ENCODE results near the gene TTR.

The TTR gene

GRCh38 chr18:31581498-31582197 is 10.0 kb upstream of the TTR start:
- no peak for DNase-seq

GRCh38 chr18:31583185-31583854 is 8.4 kb upstream of the TTR start:
- DNase-seq: no peak

DNA sequence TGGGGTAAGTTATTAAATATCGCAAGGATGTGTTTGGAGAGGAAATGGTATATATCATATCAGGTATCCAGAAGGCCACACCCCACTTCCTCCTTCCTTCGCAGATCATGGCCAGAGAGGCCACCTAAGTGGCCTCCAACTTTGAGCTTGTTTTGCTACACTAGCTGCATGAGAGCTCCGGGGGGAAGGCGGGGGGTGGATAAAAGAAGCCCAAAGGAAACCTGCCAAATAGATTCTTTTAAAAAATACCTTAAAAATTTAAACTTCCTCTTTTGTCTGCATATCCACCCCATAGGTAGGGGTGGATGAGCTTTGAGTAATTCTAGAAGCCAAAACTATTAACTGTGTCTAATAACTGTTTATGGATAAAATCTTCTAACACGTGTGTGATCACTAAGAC is 5.7 kb upstream of the TTR start:
- DNase-seq: no peak

- no peak for DNase-seq
Measured at GRCh38 chr18:31586616-31587015, 5.1 kb upstream of the TTR start.

- DNase-seq: no peak
Measured at GRCh38 chr18:31587529-31587928, 4.1 kb upstream of the TTR start.

DNA sequence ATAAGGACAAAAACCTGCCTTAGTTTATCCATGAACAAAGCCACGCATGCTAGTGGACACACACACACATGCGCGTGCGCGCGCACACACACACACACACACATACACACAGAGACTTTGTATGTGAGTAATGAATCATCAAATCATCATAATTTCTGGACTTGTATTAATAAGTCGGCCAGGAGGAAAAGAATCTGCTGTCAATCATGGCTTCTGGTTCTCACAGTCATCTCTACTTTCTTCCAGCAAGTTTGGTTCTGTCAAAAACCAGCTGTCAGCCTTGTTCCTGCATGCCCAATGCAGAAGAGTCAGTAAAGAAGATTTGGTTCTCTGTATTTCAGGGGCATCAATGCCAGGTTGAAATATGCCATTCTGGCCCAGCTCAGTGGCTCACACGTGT is 1.1 kb upstream of the TTR start:
- DNase-seq: no peak

- no peak for DNase-seq
Measured at GRCh38 chr18:31591113-31591512, 564 bp upstream of the TTR start.

GRCh38 chr18:31592506-31593157 is 955 bp downstream of the TTR start:
- no peak for DNase-seq

DNA sequence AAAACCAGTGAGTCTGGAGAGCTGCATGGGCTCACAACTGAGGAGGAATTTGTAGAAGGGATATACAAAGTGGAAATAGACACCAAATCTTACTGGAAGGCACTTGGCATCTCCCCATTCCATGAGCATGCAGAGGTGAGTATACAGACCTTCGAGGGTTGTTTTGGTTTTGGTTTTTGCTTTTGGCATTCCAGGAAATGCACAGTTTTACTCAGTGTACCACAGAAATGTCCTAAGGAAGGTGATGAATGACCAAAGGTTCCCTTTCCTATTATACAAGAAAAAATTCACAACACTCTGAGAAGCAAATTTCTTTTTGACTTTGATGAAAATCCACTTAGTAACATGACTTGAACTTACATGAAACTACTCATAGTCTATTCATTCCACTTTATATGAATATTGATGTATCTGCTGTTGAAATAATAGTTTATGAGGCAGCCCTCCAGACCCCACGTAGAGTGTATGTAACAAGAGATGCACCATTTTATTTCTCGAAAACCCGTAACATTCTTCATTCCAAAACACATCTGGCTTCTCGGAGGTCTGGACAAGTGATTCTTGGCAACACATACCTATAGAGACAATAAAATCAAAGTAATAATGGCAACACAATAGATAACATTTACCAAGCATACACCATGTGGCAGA is 3.6 kb downstream of the TTR start:
- no peak for DNase-seq

DNA sequence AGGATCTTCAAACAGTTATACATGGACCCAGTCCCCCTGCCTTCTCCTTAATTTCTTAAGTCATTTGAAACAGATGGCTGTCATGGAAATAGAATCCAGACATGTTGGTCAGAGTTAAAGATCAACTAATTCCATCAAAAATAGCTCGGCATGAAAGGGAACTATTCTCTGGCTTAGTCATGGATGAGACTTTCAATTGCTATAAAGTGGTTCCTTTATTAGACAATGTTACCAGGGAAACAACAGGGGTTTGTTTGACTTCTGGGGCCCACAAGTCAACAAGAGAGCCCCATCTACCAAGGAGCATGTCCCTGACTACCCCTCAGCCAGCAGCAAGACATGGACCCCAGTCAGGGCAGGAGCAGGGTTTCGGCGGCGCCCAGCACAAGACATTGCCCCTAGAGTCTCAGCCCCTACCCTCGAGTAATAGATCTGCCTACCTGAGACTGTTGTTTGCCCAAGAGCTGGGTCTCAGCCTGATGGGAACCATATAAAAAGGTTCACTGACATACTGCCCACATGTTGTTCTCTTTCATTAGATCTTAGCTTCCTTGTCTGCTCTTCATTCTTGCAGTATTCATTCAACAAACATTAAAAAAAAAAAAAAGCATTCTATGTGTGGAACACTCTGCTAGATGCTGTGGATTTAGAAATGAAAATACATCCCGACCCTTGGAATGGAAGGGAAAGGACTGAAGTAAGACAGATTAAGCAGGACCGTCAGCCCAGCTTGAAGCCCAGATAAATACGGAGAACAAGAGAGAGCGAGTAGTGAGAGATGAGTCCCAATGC is 4.6 kb downstream of the TTR start:
- DNase-seq: no peak

DNA sequence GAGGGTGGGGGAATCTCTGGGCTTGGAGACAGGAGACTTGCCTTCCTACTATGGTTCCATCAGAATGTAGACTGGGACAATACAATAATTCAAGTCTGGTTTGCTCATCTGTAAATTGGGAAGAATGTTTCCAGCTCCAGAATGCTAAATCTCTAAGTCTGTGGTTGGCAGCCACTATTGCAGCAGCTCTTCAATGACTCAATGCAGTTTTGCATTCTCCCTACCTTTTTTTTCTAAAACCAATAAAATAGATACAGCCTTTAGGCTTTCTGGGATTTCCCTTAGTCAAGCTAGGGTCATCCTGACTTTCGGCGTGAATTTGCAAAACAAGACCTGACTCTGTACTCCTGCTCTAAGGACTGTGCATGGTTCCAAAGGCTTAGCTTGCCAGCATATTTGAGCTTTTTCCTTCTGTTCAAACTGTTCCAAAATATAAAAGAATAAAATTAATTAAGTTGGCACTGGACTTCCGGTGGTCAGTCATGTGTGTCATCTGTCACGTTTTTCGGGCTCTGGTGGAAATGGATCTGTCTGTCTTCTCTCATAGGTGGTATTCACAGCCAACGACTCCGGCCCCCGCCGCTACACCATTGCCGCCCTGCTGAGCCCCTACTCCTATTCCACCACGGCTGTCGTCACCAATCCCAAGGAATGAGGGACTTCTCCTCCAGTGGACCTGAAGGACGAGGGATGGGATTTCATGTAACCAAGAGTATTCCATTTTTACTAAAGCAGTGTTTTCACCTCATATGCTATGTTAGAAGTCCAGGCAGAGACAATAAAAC is 6.5 kb downstream of the TTR start:
- DNase-seq: no peak

GRCh38 chr18:31603315-31603714 is 11.6 kb downstream of the TTR start:
- no peak for DNase-seq

DNA sequence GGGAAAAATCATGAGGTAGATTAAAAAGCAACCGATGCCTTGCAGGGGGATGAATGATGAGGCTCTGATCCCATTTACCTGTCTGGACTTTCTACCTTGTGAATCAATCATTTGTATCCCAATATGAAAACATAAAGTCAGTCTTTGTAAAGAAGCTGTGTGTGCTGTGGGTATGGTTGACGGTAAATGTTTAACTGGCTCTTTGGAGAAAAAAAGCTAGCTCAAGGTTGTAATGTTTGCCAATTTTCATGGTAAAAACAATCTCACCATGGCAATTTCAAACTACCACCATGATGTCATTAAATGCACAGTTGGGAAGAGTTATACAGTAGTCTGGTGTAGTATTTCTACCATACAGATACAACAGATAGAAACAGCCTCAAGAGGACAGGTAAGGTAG is 14.6 kb downstream of the TTR start:
- DNase-seq: no peak

GRCh38 chr18:31607384-31607783 is 15.7 kb downstream of the TTR start:
- no peak for DNase-seq

GRCh38 chr18:31609886-31610285 is 18.2 kb downstream of the TTR start:
- DNase-seq: no peak

DNA sequence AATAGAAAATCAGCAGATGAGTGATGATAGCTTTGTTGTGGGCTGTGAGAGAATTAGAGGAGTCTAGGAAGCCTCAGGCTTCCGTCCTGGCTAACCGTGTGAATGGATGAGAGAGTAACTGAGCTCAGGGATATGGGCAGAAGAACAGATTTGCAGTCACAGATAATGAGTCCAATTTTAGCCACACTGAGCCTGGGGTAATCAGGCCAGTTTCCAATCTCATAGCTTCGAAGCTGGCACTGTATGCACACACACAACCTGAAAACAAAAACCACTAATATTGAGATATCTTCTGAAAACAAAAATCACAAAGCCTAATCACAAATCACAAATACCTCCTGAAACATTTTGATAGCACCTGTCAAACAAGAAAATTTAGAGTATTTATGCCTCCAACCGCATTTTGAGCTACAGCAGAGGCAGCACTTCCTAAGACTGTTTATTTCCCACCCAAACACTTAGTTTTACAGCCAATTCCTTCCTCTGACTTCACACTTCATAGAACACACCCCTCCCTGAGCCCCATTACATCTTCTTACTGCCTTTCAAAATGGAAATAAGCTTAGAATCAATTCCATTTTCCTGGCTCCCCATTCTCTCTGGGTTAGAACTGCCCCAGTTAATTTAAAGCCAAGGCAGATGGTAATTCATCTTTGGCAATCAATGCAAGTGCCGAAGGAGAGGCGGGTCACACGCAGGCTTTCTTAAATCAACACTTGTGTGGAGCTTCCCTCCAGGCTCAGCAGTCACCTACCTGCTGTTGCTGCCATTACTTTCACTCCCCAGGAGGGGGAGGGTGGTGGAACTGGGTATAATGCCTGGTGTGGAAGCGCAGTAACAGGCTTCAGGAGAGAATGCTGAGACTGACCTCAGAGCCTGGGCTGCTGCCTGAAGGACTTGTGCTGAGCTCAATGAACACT is 18.9 kb downstream of the TTR start:
- no peak for DNase-seq

GRCh38 chr18:31611511-31611910 is 19.8 kb downstream of the TTR start:
- DNase-seq: no peak

DNA sequence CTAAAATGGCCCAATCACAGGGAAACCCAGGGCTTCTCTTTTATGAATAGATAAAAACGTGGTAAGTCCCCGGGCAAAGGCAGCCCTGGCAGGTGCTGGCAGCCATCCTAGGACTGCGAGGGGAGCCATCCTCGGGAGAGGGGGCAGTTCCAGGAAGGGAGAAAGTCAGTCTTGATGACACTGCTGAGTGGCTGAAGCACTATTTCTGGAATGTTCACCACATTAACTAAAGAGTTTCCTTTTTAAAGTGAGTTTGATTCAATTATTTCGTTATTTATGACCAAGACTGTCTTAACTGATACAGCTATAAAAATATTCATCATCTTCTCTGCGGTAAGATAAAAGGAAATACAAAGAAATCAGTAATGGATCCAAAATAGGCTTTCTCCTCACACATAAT is 20.4 kb downstream of the TTR start:
- no peak for DNase-seq

DNA sequence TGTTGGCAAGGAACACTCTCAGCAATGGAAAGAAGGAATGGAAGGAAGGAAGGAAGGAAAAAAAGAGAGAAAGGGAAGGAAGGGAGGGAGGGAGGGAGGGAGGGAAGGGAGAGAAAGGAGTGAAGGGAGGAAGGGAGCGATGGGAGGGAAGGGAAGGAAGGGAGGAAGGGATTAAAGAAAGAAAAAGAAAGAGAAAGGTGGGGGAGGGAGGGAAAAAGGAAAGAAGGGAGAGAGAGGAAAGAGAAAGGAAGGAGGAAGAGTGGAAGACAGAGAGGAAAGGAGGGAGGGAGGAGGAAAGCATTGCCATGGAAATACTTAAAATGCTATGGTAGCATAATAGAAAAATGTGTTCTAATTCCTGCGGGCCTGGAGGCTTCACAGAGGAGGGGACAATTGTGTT is 22.4 kb downstream of the TTR start:
- DNase-seq: no peak

DNA sequence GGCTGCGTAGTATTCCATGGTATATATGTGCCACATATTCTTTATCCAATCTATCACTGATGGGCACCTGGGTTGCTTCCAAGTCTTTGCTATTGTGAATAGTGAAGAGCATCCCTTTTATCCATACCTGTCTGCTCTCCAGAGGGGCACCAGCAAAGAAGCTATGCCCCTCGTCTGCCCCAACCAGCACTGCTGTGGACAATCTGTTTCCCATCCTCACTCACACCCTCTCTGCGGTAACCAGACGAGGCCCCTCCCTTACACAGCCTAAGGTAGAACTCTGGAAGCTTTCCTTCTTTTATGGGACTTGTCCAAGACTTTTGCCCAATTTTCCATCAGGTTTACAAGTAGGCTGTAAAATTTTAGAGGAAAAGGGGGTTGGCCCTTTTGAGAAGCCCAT is 24.9 kb downstream of the TTR start:
- no peak for DNase-seq
